ENCODE results near the gene NEURL1B.

- no peak for TF ChIP-seq POLR2A (IDR thresholded peaks at IDR 0.05)
- no peak for TF ChIP-seq CTCF (IDR thresholded peaks at IDR 0.05 in 4 of 5, conservative IDR thresholded peaks at IDR 0.05 in 1 of 5)
Observed at GRCh38 chr5:172685091-172685490, 44.0 kb downstream of the NEURL1B start.

Data from gastrocnemius medialis (tissue), 4 donors.